H1 (cell line): ENCODE results near the gene PFKFB1. TPM values are rescaled to one million over a fixed set of nuclear protein-coding genes. Genes with fewer than 3 reads are reported as not detected.

Source experiments
- CBX5 ChIP-seq: fragments of 300-800, 300-1000 bp; sonication (generic); IDR thresholded peaks from 2 replicates; pipeline ENCODE4 v1.7.1; 2016; ENCODE audit warnings: antibody characterized with exemption, low read length, low read depth
- CHD1 ChIP-seq: IDR thresholded peaks from 2 replicates; pipeline ENCODE4 v1.6.1; 2012; ENCODE audit warnings: low read depth, low read length, improper control_type of control experiment
- EZH2 ChIP-seq: fragments of 200-600 bp; sonication (generic); IDR thresholded peaks from 2 replicates; pipeline ENCODE4 v1.7.1; 2012; ENCODE audit warnings: low read depth, mild to moderate bottlenecking, moderate library complexity, low read length, inconsistent platforms; ENCODE audit not compliant: severe bottlenecking
- HDAC6 ChIP-seq: IDR thresholded peaks from one replicate; pipeline ENCODE4 v1.7.1; 2012; ENCODE audit warnings: low read depth, mild to moderate bottlenecking, inconsistent platforms, low read length, moderate library complexity
- JUND ChIP-seq: IDR thresholded peaks from 2 replicates; pipeline ENCODE4 v1.6.1; 2011; ENCODE audit warnings: mild to moderate bottlenecking, improper control_type of control experiment, low read length
- MAFK ChIP-seq: IDR thresholded peaks from 2 replicates; pipeline ENCODE4 v1.6.1; 2012; ENCODE audit warnings: low read depth, mild to moderate bottlenecking, improper control_type of control experiment, low read length
- NRF1 ChIP-seq: IDR thresholded peaks from 2 replicates; pipeline ENCODE4 v1.6.1; 2011; ENCODE audit warnings: mild to moderate bottlenecking, low read depth, low read length, improper control_type of control experiment
- RBBP5 ChIP-seq: IDR thresholded peaks from 2 replicates; pipeline ENCODE4 v1.7.1; 2012; ENCODE audit warnings: low read depth, mild to moderate bottlenecking, inconsistent platforms, low read length, moderate library complexity, borderline replicate concordance
- TEAD4 ChIP-seq: IDR thresholded peaks from 2 replicates; pipeline ENCODE4 v1.6.1; 2012; ENCODE audit warnings: low read depth, low read length, inconsistent platforms, mixed read lengths
- polyA plus RNA-seq, 7 experiments: library from polyadenylated mRNA; depleted of rRNA in 3 of 7; stranded (reverse) in 5 of 7; unstranded in 2 of 7; fragments of >200 nt in 5 of 7; fragments of 200-250 nt in 2 of 7; gene quantifications; 1 replicate in 5 of 7; 2 replicates in 1 of 7; 4 replicates in 1 of 7; pipeline versions ENCODE4 v1.2.1 to v1.2.3, GENCODE V29; 2011 to 2013; ENCODE audit warnings: missing spikeins in 2 of 7, mixed read lengths in 2 of 7
- total RNA-seq: library from RNA; stranded (reverse); fragmentation: NEBNext Ultra II Directional; extraction: Animal tissue kit (Norgen Biotek cat#: 25700); gene quantifications from 2 replicates; pipeline ENCODE4 v1.2.1, GENCODE V29; 2021
- TF ChIP-seq, protein P1 (sequence below), 3 experiments: IDR thresholded peaks; 1 replicate in 2 of 3; 2 replicates in 1 of 3; pipeline versions ENCODE4 v1.5.1 to v1.6.1; 2011; ENCODE audit warnings: low read length in 3 of 3, mild to moderate bottlenecking in 3 of 3, inconsistent platforms in 2 of 3, low read depth in 1 of 3, moderate library complexity in 1 of 3; ENCODE audit not compliant: insufficient read depth in 1 of 3; ENCODE audit errors: control extremely low read depth in 1 of 3
- TF ChIP-seq, protein P2 (sequence below): IDR thresholded peaks from 2 replicates; pipeline ENCODE4 v1.6.1; 2012; ENCODE audit warnings: inconsistent platforms

The PFKFB1 gene
- total and polyA plus RNA-seq, 2 of the 8 experiments (the other 6 are each of a cell fraction or from before 2014, with no cell fraction given): 0.26 to 0.30 TPM

DNA sequence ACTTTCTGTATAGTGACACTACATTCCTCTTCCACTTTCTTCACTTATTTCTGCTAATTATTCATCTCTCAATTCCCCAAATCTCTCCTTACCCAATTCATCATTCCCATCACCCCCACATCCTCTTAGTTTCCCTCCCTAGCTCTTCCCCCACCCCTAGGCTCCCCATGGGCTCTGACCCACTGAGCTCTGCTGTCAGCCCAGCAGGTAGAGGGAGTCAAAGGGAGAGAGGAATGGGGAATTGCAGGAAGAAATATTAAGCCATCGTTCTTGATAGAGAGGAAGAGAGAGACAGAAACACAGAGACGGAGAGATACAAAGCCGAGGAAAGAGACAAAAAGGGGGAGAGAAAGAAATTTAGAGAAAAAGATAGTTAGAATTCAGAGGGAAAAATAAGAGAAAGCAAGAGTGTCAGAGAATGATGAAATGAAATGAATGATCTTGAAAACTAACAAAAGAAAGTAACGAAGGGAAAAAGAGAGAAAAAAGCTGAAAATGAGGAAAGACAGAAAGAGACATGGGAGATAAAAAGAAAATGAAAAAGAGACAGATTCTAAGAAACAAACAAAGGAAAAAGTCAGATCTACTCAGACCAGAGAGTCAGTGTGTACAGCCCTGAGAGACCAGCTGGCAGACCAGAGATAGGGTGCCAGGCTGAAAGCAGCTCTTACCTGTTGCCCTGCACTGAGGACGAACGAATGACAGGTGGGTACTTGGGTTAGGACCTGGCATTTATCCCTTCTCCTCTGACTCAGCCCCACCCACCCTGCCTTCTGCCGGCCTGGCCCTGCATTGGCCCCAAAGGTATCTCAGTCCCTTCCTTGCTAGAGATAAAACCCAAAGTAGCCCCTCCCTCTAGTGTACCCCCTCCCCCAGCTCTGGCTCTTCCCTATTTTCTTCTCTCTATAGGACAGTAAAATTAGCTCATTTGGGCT lies 36.5 kb upstream of the PFKFB1 start, which contains the start of gene ALAS2 (continued):
- TF ChIP-seq, protein P1, sequence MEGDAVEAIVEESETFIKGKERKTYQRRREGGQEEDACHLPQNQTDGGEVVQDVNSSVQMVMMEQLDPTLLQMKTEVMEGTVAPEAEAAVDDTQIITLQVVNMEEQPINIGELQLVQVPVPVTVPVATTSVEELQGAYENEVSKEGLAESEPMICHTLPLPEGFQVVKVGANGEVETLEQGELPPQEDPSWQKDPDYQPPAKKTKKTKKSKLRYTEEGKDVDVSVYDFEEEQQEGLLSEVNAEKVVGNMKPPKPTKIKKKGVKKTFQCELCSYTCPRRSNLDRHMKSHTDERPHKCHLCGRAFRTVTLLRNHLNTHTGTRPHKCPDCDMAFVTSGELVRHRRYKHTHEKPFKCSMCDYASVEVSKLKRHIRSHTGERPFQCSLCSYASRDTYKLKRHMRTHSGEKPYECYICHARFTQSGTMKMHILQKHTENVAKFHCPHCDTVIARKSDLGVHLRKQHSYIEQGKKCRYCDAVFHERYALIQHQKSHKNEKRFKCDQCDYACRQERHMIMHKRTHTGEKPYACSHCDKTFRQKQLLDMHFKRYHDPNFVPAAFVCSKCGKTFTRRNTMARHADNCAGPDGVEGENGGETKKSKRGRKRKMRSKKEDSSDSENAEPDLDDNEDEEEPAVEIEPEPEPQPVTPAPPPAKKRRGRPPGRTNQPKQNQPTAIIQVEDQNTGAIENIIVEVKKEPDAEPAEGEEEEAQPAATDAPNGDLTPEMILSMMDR (IDR thresholded peaks at IDR 0.05; ENCODE audit: control extremely low read depth in 1 of 3, insufficient read depth in 1 of 3, low read depth in 1 of 3, low read length in 3 of 3): no peak
- TF ChIP-seq EZH2 (no peak), CBX5 (no peak), MAFK (no peak), CHD1 (no peak), HDAC6 (no peak), NRF1 (no peak), RBBP5 (no peak), JUND (no peak), TEAD4 (no peak)
- TF ChIP-seq, protein P2, sequence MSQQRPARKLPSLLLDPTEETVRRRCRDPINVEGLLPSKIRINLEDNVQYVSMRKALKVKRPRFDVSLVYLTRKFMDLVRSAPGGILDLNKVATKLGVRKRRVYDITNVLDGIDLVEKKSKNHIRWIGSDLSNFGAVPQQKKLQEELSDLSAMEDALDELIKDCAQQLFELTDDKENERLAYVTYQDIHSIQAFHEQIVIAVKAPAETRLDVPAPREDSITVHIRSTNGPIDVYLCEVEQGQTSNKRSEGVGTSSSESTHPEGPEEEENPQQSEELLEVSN: no peak
